GM19463 (cell line): ENCODE measurements around the gene GPR141.
A peak's percentile ranks its signal among the peaks of the same experiment; 100 is the strongest.

Source experiments
- ATAC-seq: cut with Tn5 transposase; IDR thresholded peaks from one replicate; pipeline ENCODE4 v1.9.1; 2021; ENCODE audit warnings: mild to moderate bottlenecking, moderate library complexity; ENCODE audit not compliant: unreplicated experiment

GPR141 gene

GRCh38 chr7:37729181-37729580, 45.6 kb downstream of the GPR141 start:
- ATAC-seq, result no peak

- ATAC-seq, result no peak
These were observed 46.9 kb downstream of the GPR141 start for GRCh38 chr7:37730501-37730900.

- ATAC-seq, result peak; percentile 70
These were observed 48.7 kb downstream of the GPR141 start for GRCh38 chr7:37732253-37732652.

- no peak for ATAC-seq
These were observed 49.3 kb downstream of the GPR141 start for GRCh38 chr7:37732888-37733287.

- ATAC-seq, result no peak
These were observed 51.6 kb downstream of the GPR141 start for GRCh38 chr7:37735196-37735595.

GRCh38 chr7:37738321-37738720, 54.8 kb downstream of the GPR141 start:
- ATAC-seq, result no peak

- no peak for ATAC-seq
These were observed 56.8 kb downstream of the GPR141 start for GRCh38 chr7:37740398-37740797.

GRCh38 chr7:37741776-37742175, 58.2 kb downstream of the GPR141 start:
- no peak for ATAC-seq

- no peak for ATAC-seq
These were observed 67.5 kb downstream of the GPR141 start for GRCh38 chr7:37751096-37751495.

- ATAC-seq, result no peak
These were observed 70.0 kb downstream of the GPR141 start for GRCh38 chr7:37753398-37754050.

GRCh38 chr7:37756797-37757551, 73.4 kb downstream of the GPR141 start:
- ATAC-seq, result no peak

- no peak for ATAC-seq
These were observed 74.0 kb downstream of the GPR141 start for GRCh38 chr7:37757563-37757962.

- ATAC-seq, result no peak
These were observed 75.0 kb downstream of the GPR141 start for GRCh38 chr7:37758501-37759045.

- no peak for ATAC-seq
These were observed 76.0 kb downstream of the GPR141 start for GRCh38 chr7:37759526-37759925.

GRCh38 chr7:37765421-37765829, 81.9 kb downstream of the GPR141 start:
- ATAC-seq, result no peak

GRCh38 chr7:37765872-37766525, 82.4 kb downstream of the GPR141 start:
- ATAC-seq, result peak; percentile 94

- no peak for ATAC-seq
These were observed 85.0 kb downstream of the GPR141 start for GRCh38 chr7:37768611-37769010.

- ATAC-seq, result no peak
These were observed 85.7 kb downstream of the GPR141 start for GRCh38 chr7:37769291-37769690.

- no peak for ATAC-seq
These were observed 86.2 kb downstream of the GPR141 start for GRCh38 chr7:37769726-37770125.

- ATAC-seq, result no peak
These were observed 87.3 kb downstream of the GPR141 start for GRCh38 chr7:37770838-37771237.

GRCh38 chr7:37771342-37771741, 87.8 kb downstream of the GPR141 start:
- no peak for ATAC-seq

- no peak for ATAC-seq
These were observed 88.2 kb downstream of the GPR141 start for GRCh38 chr7:37771801-37772200.
